ENCODE data around the gene PLCXD3. TPM values are rescaled to one million over a fixed set of nuclear protein-coding genes. Genes with fewer than 3 reads are reported as not detected.

Gene PLCXD3
- total and polyA plus RNA-seq, 9 donors, result 18.7 to 69.5 (median 36.7) TPM

DNA sequence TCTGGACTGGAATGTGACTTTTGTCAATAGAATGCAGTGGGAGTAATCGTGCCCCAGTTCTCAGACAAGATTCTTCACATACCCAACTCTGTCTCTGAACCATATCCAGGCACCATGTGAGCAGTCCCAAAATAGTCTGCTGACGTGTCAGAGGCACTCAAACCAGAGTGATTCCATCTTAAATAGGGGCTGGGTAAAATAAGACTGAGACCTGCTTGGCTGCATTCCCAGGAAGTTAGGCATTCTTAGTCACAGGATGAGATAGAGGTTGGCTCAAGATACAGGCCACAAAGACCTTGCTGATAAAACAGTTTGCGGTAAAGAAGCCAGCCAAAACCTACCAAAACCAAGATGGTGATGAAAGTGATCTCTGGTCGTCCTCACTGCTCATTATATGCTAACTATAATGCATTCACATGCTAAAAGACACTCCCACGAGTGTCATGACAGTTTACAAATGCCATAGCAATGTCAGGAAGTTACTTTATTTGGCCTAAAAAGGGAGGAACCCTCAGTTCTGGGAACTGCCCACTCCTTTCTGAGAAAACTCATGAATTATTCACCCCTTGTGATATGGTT lies 16.9 kb upstream of the PLCXD3 start:
- WGBS, 3 donors, result 24 to 54% (median 47%) methylated on average over 5 of the region's 5 CpGs
- Histone ChIP-seq H3K4me3 (no peak overlapping the region), H3K9me3 (no peaks in the 10 kb centered on the region), H3K27me3 (no peaks in the 10 kb centered on the region), H3K27ac (no peak overlapping the region), H3K4me1 (ENCODE audit: insufficient read depth) (no peaks in the 10 kb centered on the region), H3K36me3 (no peaks in the 10 kb centered on the region)
- DNase-seq, result no peak
- intact Hi-C loops (cut with DNase I), result no loop called here
- TF ChIP-seq CTCF (IDR thresholded peaks at IDR 0.05) (no peak), POLR2A (IDR thresholded peaks at IDR 0.05) (no peak), EP300 (IDR thresholded peaks at IDR 0.05) (no peak)

DNA sequence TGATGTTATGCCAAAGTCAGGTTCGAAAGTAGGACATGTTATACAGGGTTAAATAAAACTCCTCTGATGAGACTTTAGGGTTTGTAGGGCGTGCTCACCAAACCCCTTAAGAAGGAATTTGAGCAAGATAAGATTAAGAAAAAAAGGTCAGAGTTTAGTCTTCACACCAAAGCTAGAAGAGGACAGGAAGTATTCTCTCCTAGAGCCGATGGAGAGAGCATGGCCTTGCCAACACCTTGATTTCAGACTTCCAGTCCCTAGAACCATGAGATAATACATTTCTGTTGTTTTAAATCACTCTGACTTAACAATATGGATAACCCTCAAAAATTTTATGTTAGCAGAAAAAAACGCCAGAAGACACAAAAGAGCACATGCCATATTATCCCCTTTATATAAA lies 16.3 kb upstream of the PLCXD3 start:
- WGBS, 3 donors, result 68 to 78% (median 73%) methylated on average over 4 of the region's 4 CpGs
- no peaks in the 10 kb centered on the region for H3K36me3 ChIP-seq
- no peaks in the 10 kb centered on the region for H3K27me3 ChIP-seq
- H3K4me1 ChIP-seq (ENCODE audit: insufficient read depth), result no peaks in the 10 kb centered on the region
- intact Hi-C loops (cut with DNase I), result no loop called here
- TF ChIP-seq POLR2A (IDR thresholded peaks at IDR 0.05), result no peak
- TF ChIP-seq EP300 (IDR thresholded peaks at IDR 0.05), result no peak
- TF ChIP-seq CTCF (IDR thresholded peaks at IDR 0.05), result no peak
- H3K27ac ChIP-seq, result no peak overlapping the region
- H3K4me3 ChIP-seq, result no peak overlapping the region
- no peaks in the 10 kb centered on the region for H3K9me3 ChIP-seq
- DNase-seq, result no peak

DNA sequence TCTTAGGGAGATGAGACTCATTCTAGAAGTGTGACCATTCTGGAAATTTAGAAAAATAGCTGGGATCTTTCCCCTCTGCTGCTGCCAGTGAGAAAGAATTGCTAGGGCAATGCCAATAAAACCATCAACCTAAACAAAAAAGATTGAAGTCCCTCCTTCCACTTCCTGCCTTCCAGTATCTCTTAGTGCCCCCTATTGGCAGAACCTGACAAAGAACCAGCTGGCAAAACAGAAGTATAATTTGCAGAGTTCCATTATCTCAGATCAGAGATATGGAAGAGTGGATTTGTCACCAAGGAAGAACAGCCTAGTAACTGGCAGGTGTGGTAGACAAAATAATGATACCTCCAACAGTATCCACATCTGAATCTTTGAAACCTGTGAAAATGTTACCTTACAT lies 13.8 kb upstream of the PLCXD3 start:
- Histone ChIP-seq H3K4me1 (ENCODE audit: insufficient read depth) (no peaks in the 10 kb centered on the region), H3K27ac (no peak overlapping the region), H3K9me3 (no peaks in the 10 kb centered on the region), H3K36me3 (no peaks in the 10 kb centered on the region), H3K27me3 (no peaks in the 10 kb centered on the region), H3K4me3 (no peak overlapping the region)
- intact Hi-C loops (cut with DNase I), result no loop called here
- TF ChIP-seq POLR2A (IDR thresholded peaks at IDR 0.05), result no peak
- no peak for TF ChIP-seq CTCF (IDR thresholded peaks at IDR 0.05)
- TF ChIP-seq EP300 (IDR thresholded peaks at IDR 0.05), result no peak
- DNase-seq, result no peak

DNA sequence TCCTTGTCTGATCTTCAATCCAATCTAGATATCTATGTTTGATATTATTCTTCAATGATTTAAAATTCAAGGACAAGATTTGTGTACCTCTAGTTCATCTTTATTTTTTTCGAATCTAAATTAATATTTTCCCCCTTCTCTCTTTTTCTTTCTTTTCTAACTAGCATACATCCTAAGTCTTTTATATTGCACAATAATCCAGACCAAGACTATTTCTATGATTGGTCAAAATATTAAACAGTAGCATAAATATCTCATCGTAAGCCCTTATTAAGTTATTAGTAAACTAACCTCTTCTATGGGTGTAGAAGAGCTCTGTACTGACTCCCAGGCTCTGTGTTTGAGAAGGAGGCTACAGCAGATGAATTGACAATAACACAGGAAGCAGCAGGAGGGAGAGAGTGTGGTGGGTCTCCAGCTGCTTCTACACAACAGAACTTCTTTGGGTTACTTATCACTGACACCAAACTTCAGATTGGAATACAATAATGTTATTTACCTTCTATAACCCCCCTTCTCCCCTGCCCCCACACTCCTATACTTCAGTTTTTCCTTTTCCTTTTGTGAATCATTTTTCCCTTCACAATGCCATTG lies 11.9 kb upstream of the PLCXD3 start:
- Histone ChIP-seq H3K27ac (no peak overlapping the region), H3K4me1 (ENCODE audit: insufficient read depth) (no peaks in the 10 kb centered on the region), H3K4me3 (no peak overlapping the region), H3K36me3 (no peaks in the 10 kb centered on the region), H3K27me3 (no peaks in the 10 kb centered on the region), H3K9me3 (no peaks in the 10 kb centered on the region)
- intact Hi-C loops (cut with DNase I), result no loop called here
- WGBS, 3 donors, result 70 to 86% (median 83%) methylated on average over 2 of the region's 2 CpGs
- TF ChIP-seq POLR2A (IDR thresholded peaks at IDR 0.05) (no peak), EP300 (IDR thresholded peaks at IDR 0.05) (no peak), CTCF (IDR thresholded peaks at IDR 0.05) (no peak)
- DNase-seq, result no peak
